22Rv1 (cell line): ENCODE measurements around the gene LRMDA.

Experiments used
- H3K27ac ChIP-seq: fragments of 450-650 bp; 2 replicates; pipeline ENCODE4 v1.5.1; 2017
- CTCF ChIP-seq: fragments of 450-650 bp; IDR thresholded peaks from 2 replicates; pipeline ENCODE4 v1.5.1; 2017; ENCODE audit warnings: mild to moderate bottlenecking
- ZFX ChIP-seq: fragments of 450-650 bp; IDR thresholded peaks from 2 replicates; pipeline ENCODE4 v1.6.1; 2017; ENCODE audit warnings: antibody characterized with exemption, borderline replicate concordance

LRMDA gene

GRCh38 chr10:75450075-75450445, 18.6 kb downstream of the LRMDA start:
- no peak overlapping the region for H3K27ac ChIP-seq
- TF ChIP-seq CTCF (no peak), ZFX (no peak)

- TF ChIP-seq ZFX = no peak
- TF ChIP-seq CTCF = no peak
- H3K27ac ChIP-seq = no peak overlapping the region
Measured at GRCh38 chr10:75450644-75451640, 19.5 kb downstream of the LRMDA start.

- H3K27ac ChIP-seq = no peak overlapping the region
- no peak for TF ChIP-seq ZFX
- no peak for TF ChIP-seq CTCF
Measured at GRCh38 chr10:75451831-75452230, 20.4 kb downstream of the LRMDA start.

GRCh38 chr10:75452997-75453396, 21.6 kb downstream of the LRMDA start:
- TF ChIP-seq ZFX = no peak
- no peak for TF ChIP-seq CTCF
- no peak overlapping the region for H3K27ac ChIP-seq

- H3K27ac ChIP-seq = no peak overlapping the region
- no peak for TF ChIP-seq CTCF
- no peak for TF ChIP-seq ZFX
Measured at GRCh38 chr10:75456122-75456521, 24.7 kb downstream of the LRMDA start.

GRCh38 chr10:75460059-75460458, 28.6 kb downstream of the LRMDA start:
- no peak overlapping the region for H3K27ac ChIP-seq
- TF ChIP-seq ZFX = no peak
- no peak for TF ChIP-seq CTCF
